Gastrocnemius medialis (tissue), 4 donors: ENCODE data around the gene ZBTB43. TPM values are rescaled to one million over a fixed set of nuclear protein-coding genes. Genes with fewer than 3 reads are reported as not detected.

Experiments used
- ATAC-seq, 2 donors: fragments of 150-250 bp; one replicate each; pipeline ENCODE4 v1.9.1; 2016
- DNase-seq, 2 donors: peaks; one replicate each; pipeline ENCODE4 v3.0.0-alpha.2; 2019
- H3K27ac ChIP-seq, 4 donors: fragments of 200-600 bp; sonication (generic); 1 replicate in 1 of 4; 2 replicates in 3 of 4; pipeline ENCODE4 v1.5.1; 2016 to 2018; ENCODE audit warnings: mild to moderate bottlenecking in 2 of 4, moderate library complexity in 1 of 4
- H3K27me3 ChIP-seq, 3 donors: fragments of 200-600 bp; sonication (generic) in 2 of 3; 1 replicate in 1 of 3; 2 replicates in 2 of 3; pipeline versions ENCODE4 v1.5.1 to v1.6.0; 2016 to 2019; ENCODE audit warnings: mild to moderate bottlenecking in 1 of 3, moderate library complexity in 1 of 3
- H3K36me3 ChIP-seq, 2 donors: fragments of 200-600 bp; sonication (generic) in 1 of 2; one replicate each; pipeline ENCODE4 v1.5.1; 2017 to 2018
- H3K4me1 ChIP-seq, 2 donors: fragments of 200-600 bp; sonication (generic) in 1 of 2; one replicate each; pipeline ENCODE4 v1.5.1; 2016 to 2017; ENCODE audit warnings: mild to moderate bottlenecking in 2 of 2
- H3K4me3 ChIP-seq, 4 donors: fragments of 200-600 bp; sonication (generic) in 3 of 4; 1 replicate in 1 of 4; 2 replicates in 3 of 4; pipeline ENCODE4 v1.5.1; 2016 to 2019; ENCODE audit warnings: mild to moderate bottlenecking in 2 of 4
- H3K9me3 ChIP-seq, 3 donors: fragments of 200-600 bp; sonication (generic) in 2 of 3; 1 replicate in 1 of 3; 2 replicates in 2 of 3; pipeline ENCODE4 v1.5.1; 2016 to 2019
- POLR2A ChIP-seq, 2 donors: fragments of 450-650 bp; IDR thresholded peaks; one replicate each; pipeline ENCODE4 v1.6.1; 2017; ENCODE audit warnings: antibody characterized with exemption in 2 of 2, mild to moderate bottlenecking in 2 of 2, moderate library complexity in 2 of 2
- in situ Hi-C, 4 donors: fragments of 200-750 bp; cut with MboI; loops; one replicate each; pipeline versions ENCODE4 v1.15.0 to v1.8.0; 2017; ENCODE audit warnings: low sequenced_read_pairs in 4 of 4
- intact Hi-C: fragments of 100-400 bp; cut with DNase I; formaldehyde crosslinking; loops from one replicate; pipeline ENCODE4 v1.15.1; 2023; ENCODE audit warnings: low total_unique reads
- total RNA-seq, 4 donors: library from RNA; depleted of rRNA; stranded (reverse); fragments of >200 nt; gene quantifications; one replicate each; pipeline versions ENCODE4 v1.1.0 to v1.2.3, GENCODE V29; 2016
- TF ChIP-seq, protein P1 (sequence below), 5 experiments: fragments of 450-650 bp in 3 of 5; fragments of 200-600 bp in 2 of 5; sonication (generic) in 2 of 5; IDR thresholded peaks in 4 of 5; conservative IDR thresholded peaks in 1 of 5; 1 replicate in 4 of 5; 2 replicates in 1 of 5; pipeline ENCODE4 v1.5.1; 2016 to 2019; ENCODE audit warnings: antibody characterized with exemption in 5 of 5, mild to moderate bottlenecking in 3 of 5, moderate library complexity in 3 of 5

Gene ZBTB43
- total RNA-seq, 4 donors from 2014 or later = 44.9 to 65.2 (median 60.0) TPM

DNA sequence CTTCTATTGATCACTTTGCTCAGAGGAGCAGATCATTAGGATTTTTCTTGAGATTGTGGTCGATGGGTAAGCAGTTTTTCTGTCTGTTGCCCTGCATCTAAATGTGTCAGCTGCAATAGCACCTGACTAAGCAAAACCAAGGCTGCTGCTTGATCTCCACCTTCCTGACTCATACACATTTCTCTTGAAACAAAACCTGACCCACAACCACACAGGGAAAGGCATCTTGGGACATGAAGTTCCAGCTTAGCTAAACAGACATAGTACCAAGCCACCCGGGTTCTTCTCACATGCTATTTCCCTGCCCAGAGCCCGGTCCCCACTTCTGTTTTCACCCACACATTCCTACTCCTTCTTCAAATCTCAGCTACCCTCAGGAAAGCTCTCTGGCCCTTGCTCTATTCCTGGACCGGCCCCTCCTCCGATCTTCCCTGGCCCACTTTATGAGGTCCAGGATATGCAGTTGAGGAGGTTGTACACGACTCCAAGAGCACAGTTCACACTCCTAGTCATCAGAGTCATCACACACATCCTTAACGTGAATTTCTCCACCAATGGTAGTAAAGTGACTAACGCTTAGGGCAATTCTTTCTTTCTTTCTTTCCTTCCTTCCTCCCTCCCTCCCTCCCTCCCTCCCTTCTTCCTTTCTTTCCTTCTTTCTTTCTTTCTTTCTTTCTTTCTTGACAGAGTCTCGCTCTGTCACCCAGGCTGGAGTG lies 16.0 kb upstream of the ZBTB43 start:
- H3K9me3 ChIP-seq = no peaks in the 10 kb centered on the region
- no peak overlapping the region for H3K4me3 ChIP-seq
- peak; percentile 75 to 77 for DNase-seq
- H3K36me3 ChIP-seq = no peaks in the 10 kb centered on the region
- in situ Hi-C loops (loop anchor here in 1 of 4 donors (10.0 kb wide), 1 partner anchor 174 kb away; the partner anchor contains the start of gene LMX1B), intact Hi-C loops (no loop called here)
- ATAC-seq = peak; percentile 68 to 77
- H3K4me1 ChIP-seq = peaks cover 34 to 57% of the 10 kb centered on the region in 2 donors
- peak in 1 of 2 donors; percentile 76 for TF ChIP-seq POLR2A (IDR thresholded peaks at IDR 0.05)
- TF ChIP-seq, protein P1, sequence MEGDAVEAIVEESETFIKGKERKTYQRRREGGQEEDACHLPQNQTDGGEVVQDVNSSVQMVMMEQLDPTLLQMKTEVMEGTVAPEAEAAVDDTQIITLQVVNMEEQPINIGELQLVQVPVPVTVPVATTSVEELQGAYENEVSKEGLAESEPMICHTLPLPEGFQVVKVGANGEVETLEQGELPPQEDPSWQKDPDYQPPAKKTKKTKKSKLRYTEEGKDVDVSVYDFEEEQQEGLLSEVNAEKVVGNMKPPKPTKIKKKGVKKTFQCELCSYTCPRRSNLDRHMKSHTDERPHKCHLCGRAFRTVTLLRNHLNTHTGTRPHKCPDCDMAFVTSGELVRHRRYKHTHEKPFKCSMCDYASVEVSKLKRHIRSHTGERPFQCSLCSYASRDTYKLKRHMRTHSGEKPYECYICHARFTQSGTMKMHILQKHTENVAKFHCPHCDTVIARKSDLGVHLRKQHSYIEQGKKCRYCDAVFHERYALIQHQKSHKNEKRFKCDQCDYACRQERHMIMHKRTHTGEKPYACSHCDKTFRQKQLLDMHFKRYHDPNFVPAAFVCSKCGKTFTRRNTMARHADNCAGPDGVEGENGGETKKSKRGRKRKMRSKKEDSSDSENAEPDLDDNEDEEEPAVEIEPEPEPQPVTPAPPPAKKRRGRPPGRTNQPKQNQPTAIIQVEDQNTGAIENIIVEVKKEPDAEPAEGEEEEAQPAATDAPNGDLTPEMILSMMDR (IDR thresholded peaks at IDR 0.05 in 4 of 5, conservative IDR thresholded peaks at IDR 0.05 in 1 of 5) = no peak
- peak overlapping the region; percentile 78 to 96 (median 91) for H3K27ac ChIP-seq
- H3K27me3 ChIP-seq = no peaks in the 10 kb centered on the region

DNA sequence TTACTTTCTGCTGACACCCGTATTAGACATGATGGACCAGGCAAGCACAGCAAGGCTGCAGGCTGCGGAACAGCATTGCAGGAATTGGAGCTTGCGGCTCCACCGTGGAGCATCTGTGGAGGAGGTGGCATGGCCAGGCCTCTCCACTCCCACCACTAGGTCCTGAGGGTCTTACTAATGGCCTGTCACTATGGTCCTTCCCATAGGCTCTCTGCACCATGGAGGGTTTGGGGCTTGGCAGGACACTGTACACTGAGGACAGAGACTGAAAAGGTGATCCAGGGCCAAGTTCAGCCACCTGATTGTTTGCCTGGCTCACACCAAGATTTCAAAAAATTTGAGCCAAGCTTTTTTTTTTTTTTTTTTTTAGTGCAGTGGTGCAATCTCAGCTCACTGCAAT lies 14.3 kb upstream of the ZBTB43 start:
- in situ Hi-C loops (no loop called here), intact Hi-C loops (no loop called here)
- no peaks in the 10 kb centered on the region for H3K9me3 ChIP-seq
- ATAC-seq (peak; percentile 11 to 20), DNase-seq (peak; percentile 40 to 55)
- H3K27ac ChIP-seq = peak overlapping the region; percentile 88 to 96 (median 93)
- H3K4me1 ChIP-seq = peaks cover 27 to 48% of the 10 kb centered on the region in 2 donors
- TF ChIP-seq, protein P1 (IDR thresholded peaks at IDR 0.05 in 4 of 5, conservative IDR thresholded peaks at IDR 0.05 in 1 of 5) = no peak
- no peak for TF ChIP-seq POLR2A (IDR thresholded peaks at IDR 0.05)
- H3K27me3 ChIP-seq = no peaks in the 10 kb centered on the region
- H3K4me3 ChIP-seq = no peak overlapping the region
- H3K36me3 ChIP-seq = no peaks in the 10 kb centered on the region

DNA sequence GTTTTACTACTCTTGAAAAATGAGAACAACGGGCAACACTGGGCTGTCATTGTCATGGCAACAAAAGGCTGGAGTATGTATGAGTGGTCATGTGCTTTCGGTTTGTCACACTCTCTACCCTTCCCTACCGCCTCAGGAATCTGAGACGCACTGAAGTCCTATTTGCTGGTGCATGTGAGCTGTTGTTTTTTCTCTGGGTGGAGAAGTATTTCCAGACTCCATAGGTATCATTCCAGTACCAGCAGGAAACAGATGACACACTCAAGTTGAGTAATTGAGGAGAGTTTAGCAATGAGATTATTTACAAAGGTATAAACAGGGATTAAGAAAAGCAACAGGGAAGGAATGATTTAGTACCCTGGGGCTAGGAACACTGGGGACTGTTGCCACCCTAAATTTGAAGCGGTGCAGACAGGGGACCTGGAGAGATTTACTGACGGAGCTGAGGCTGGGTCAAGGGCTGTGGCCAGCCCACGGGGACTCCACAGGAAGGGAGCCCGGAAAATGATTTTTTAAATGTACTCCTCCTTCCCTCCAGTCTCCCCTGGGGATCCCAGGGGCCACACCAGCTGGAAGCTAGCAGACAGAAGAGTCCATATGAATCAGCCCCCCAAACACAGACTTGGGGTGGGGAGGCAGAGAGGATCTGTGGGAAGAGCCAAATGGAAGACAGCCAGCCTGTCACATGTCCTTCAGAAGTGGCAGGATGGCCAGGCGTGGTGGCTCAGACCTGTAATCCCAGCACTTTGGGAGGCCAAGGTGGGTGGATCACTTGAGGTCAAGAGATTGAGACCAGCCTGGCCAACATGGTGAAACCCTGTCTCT lies 13.2 kb upstream of the ZBTB43 start:
- H3K4me3 ChIP-seq = no peak overlapping the region
- no peaks in the 10 kb centered on the region for H3K27me3 ChIP-seq
- H3K36me3 ChIP-seq = no peaks in the 10 kb centered on the region
- no peaks in the 10 kb centered on the region for H3K9me3 ChIP-seq
- peak; percentile 81 to 82 for ATAC-seq
- in situ Hi-C loops (no loop called here), intact Hi-C loops (no loop called here)
- TF ChIP-seq, protein P1 (IDR thresholded peaks at IDR 0.05 in 4 of 5, conservative IDR thresholded peaks at IDR 0.05 in 1 of 5) = no peak
- peak in 1 of 2 donors; percentile 59 for TF ChIP-seq POLR2A (IDR thresholded peaks at IDR 0.05)
- peak; percentile 79 to 80 for DNase-seq
- H3K27ac ChIP-seq = peak overlapping the region; percentile 88 to 96 (median 93)
- peaks cover 27 to 46% of the 10 kb centered on the region in 2 donors for H3K4me1 ChIP-seq

DNA sequence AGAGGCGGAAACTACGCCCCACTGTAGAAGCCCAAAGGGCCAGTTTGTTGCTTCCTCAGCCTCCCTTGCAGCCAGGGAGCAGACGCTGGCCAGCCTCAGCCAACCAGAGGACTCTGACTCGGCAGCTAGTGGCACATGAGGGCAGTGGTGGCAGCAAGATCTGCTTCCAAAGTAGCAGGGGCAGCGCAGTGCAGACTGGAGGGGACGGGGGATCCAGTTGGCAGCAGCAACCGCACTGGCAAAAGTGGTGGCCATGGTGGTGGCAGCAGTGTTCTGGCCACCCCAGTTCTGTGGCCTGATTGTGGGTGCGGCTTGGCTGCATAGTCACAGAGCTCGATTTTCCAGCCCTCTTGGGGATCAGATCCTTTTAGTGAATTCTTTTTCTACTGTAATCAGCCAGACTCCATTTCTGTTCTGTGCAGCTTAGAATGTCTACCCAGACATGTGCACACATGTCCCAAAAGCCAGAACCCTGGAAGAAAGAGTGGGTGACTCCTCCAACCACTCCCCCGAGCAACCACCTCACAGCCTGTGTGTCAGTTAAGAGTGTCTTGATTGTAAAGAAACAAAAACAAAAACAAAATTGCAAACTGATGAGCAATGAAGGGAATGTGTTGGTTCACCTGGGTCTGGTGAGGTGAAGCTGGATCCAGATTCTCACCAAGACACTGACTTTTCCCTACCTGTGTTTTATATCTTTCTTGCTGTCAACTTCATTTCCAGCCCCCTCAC lies 11.0 kb upstream of the ZBTB43 start:
- H3K4me3 ChIP-seq = no peak overlapping the region
- intact Hi-C loops (no loop called here), in situ Hi-C loops (no loop called here)
- no peak for TF ChIP-seq POLR2A (IDR thresholded peaks at IDR 0.05)
- TF ChIP-seq, protein P1 (IDR thresholded peaks at IDR 0.05 in 4 of 5, conservative IDR thresholded peaks at IDR 0.05 in 1 of 5) = no peak
- peaks cover 19 to 30% of the 10 kb centered on the region in 2 donors for H3K4me1 ChIP-seq
- no peaks in the 10 kb centered on the region for H3K9me3 ChIP-seq
- no peaks in the 10 kb centered on the region for H3K27me3 ChIP-seq
- H3K27ac ChIP-seq = peak overlapping the region in 1 of 4 donors; percentile 95
- DNase-seq = no peak
- no peak for ATAC-seq
- no peaks in the 10 kb centered on the region for H3K36me3 ChIP-seq
